Neural cell (in vitro differentiated cells): ENCODE data around the gene UMAD1. TPM values are rescaled to one million over a fixed set of nuclear protein-coding genes. Genes with fewer than 3 reads are reported as not detected.

ENCODE experiments used
- H2AFZ ChIP-seq: fragments of 200-600, 300-800 bp; sonication (generic), shearing (Covaris generic); 2 replicates; pipeline ENCODE4 v1.6.0; 2014; ENCODE audit warnings: low read depth, mild to moderate bottlenecking, antibody characterized with exemption, low read length, moderate library complexity
- H3F3A ChIP-seq: fragments of 200-600 bp; shearing (Covaris generic); 2 replicates; pipeline ENCODE4 v1.6.1; 2016; ENCODE audit warnings: mild to moderate bottlenecking, moderate library complexity, mixed read lengths, antibody characterized with exemption, low read length; ENCODE audit not compliant: insufficient read depth, poor library complexity, severe bottlenecking
- H3K27ac ChIP-seq: fragments of 200-600, 300-800 bp; sonication (generic), shearing (Covaris generic); 2 replicates; pipeline ENCODE4 v1.5.1; 2014; ENCODE audit warnings: mild to moderate bottlenecking, low read length, moderate library complexity
- H3K27me3 ChIP-seq: fragments of 300-800, 200-600 bp; sonication (generic), shearing (Covaris generic); 2 replicates; pipeline ENCODE4 v1.6.0; 2014; ENCODE audit warnings: mild to moderate bottlenecking, low read depth, low read length, moderate library complexity; ENCODE audit not compliant: insufficient read depth
- H3K36me3 ChIP-seq: fragments of 300-800, 200-600 bp; sonication (generic), shearing (Covaris generic); 2 replicates; pipeline ENCODE4 v1.5.1; 2014; ENCODE audit warnings: mild to moderate bottlenecking, antibody characterized with exemption, low read length, moderate library complexity; ENCODE audit not compliant: insufficient read depth
- H3K4me2 ChIP-seq: fragments of 300-800, 200-600 bp; sonication (generic), shearing (Covaris generic); 2 replicates; pipeline ENCODE4 v1.6.0; 2014; ENCODE audit warnings: mild to moderate bottlenecking, low read length
- H3K4me3 ChIP-seq: fragments of 300-800, 200-600 bp; sonication (generic), shearing (Covaris generic); 2 replicates; pipeline ENCODE4 v1.5.1; 2014; ENCODE audit warnings: mild to moderate bottlenecking, low read length, moderate library complexity
- H3K79me2 ChIP-seq: fragments of 200-600 bp; shearing (Covaris generic); replicated peaks from 2 replicates; pipeline ENCODE4 v1.6.0; 2014; ENCODE audit warnings: mild to moderate bottlenecking, low read length, moderate library complexity; ENCODE audit not compliant: insufficient read depth
- H3K9ac ChIP-seq: fragments of 300-800, 200-600 bp; sonication (generic), shearing (Covaris generic); 2 replicates; pipeline ENCODE4 v1.6.1; 2016; ENCODE audit warnings: mild to moderate bottlenecking, low read length, mixed read lengths
- H3K9me2 ChIP-seq: fragments of 200-600 bp; shearing (Covaris generic); 2 replicates; pipeline ENCODE4 v1.6.1; 2016; ENCODE audit warnings: mild to moderate bottlenecking, low read length, mixed read lengths; ENCODE audit not compliant: insufficient read depth
- H3K9me3 ChIP-seq: fragments of 200-600, 300-800 bp; sonication (generic), shearing (Covaris generic); 2 replicates; pipeline ENCODE4 v1.6.1; 2016; ENCODE audit warnings: mild to moderate bottlenecking, mixed run types, low read length, moderate library complexity, mixed read lengths
- H4K20me1 ChIP-seq: fragments of 200-600 bp; shearing (Covaris generic); 2 replicates; pipeline ENCODE4 v1.6.1; 2016; ENCODE audit warnings: mild to moderate bottlenecking, mixed run types; ENCODE audit not compliant: insufficient read depth
- EP300 ChIP-seq: fragments of 450-650 bp; conservative IDR thresholded peaks from 2 replicates; pipeline ENCODE4 v1.6.1; 2014; ENCODE audit warnings: antibody characterized with exemption, mild to moderate bottlenecking, moderate library complexity; ENCODE audit not compliant: poor library complexity, severe bottlenecking
- EZH2 ChIP-seq: fragments of 200-600, 300-800 bp; shearing (Covaris generic), sonication (generic); IDR thresholded peaks from 2 replicates; pipeline ENCODE4 v1.6.1; 2014; ENCODE audit warnings: antibody characterized with exemption, low read length, borderline replicate concordance, mild to moderate bottlenecking; ENCODE audit not compliant: insufficient read depth, poor library complexity, severe bottlenecking
- MXI1 ChIP-seq: fragments of 450-650 bp; conservative IDR thresholded peaks from 2 replicates; pipeline ENCODE4 v1.6.1; 2014; ENCODE audit warnings: antibody characterized with exemption, mild to moderate bottlenecking; ENCODE audit not compliant: poor library complexity, severe bottlenecking
- POLR2AphosphoS5 ChIP-seq: IDR thresholded peaks from 2 replicates; pipeline ENCODE4 v1.6.1; 2012
- RAD21 ChIP-seq: fragments of 450-650 bp; conservative IDR thresholded peaks from 2 replicates; pipeline ENCODE4 v1.6.1; 2014; ENCODE audit warnings: antibody characterized with exemption, mild to moderate bottlenecking, moderate library complexity
- SMC3 ChIP-seq: fragments of 450-650 bp; conservative IDR thresholded peaks from 2 replicates; pipeline ENCODE4 v1.6.1; 2014; ENCODE audit warnings: antibody characterized with exemption, mild to moderate bottlenecking, moderate library complexity; ENCODE audit not compliant: poor library complexity
- TAF1 ChIP-seq: IDR thresholded peaks from 2 replicates; pipeline ENCODE4 v1.6.1; 2012; ENCODE audit warnings: low read depth
- polyA plus RNA-seq: library from polyadenylated mRNA; depleted of rRNA; stranded (reverse); fragments of >200 nt; gene quantifications from 2 replicates; pipeline ENCODE4 v1.2.3, GENCODE V29; 2014
- TF ChIP-seq, protein P1 (sequence below): fragments of 450-650 bp; IDR thresholded peaks from 2 replicates; pipeline ENCODE4 v1.5.1; 2014; ENCODE audit warnings: antibody characterized with exemption, mild to moderate bottlenecking, moderate library complexity; ENCODE audit not compliant: poor library complexity, severe bottlenecking
- TF ChIP-seq, protein P2 (sequence below): IDR thresholded peaks from 2 replicates; pipeline ENCODE4 v1.6.1; 2012; ENCODE audit warnings: borderline replicate concordance

Gene UMAD1
- polyA plus RNA-seq, 1 donor from 2014 or later = 14.7 TPM

DNA sequence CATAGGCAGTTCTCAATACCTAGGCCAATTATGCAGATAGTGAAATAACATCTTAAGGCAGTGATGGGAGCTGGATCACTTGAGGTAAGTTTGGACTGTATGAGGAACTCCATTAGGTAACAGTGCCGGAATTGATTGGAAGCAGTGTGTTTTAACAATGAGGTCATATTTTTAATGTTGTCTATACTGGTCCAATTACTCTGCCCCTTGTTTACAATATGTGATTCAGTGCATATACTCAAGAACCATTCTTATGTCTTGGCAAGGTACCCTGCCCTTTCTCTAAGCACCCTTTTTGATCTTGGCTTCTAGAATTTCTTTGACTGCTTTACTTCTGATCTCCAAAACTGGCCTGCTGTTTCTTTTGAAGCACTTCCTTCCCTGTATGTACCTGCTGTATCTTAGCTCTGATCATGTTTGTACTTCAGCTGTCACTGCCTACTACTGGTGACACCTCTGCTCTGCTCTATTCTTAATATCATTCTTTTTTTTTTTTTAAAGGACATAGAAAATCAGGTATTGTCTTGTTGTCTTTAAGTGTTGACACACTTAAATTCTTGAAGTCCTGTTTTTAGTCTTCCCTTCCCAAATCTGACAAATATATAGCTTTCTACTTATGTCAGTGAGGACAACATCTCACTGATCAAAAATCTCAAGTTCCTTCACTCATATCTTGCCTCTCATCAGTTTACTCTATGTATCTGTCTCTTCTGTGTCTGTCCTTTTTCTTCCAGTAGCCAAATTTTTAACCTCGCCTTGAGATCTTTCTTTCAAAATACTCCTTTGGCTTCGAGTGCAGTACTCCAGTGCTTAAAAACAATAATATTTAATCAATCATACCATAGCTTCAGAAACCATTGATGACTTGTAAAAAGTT lies 124.2 kb downstream of the UMAD1 start:
- no peak for TF ChIP-seq EP300
- no peak for TF ChIP-seq EZH2
- TF ChIP-seq MXI1 = no peak
- no peak for TF ChIP-seq TAF1
- TF ChIP-seq, protein P1, sequence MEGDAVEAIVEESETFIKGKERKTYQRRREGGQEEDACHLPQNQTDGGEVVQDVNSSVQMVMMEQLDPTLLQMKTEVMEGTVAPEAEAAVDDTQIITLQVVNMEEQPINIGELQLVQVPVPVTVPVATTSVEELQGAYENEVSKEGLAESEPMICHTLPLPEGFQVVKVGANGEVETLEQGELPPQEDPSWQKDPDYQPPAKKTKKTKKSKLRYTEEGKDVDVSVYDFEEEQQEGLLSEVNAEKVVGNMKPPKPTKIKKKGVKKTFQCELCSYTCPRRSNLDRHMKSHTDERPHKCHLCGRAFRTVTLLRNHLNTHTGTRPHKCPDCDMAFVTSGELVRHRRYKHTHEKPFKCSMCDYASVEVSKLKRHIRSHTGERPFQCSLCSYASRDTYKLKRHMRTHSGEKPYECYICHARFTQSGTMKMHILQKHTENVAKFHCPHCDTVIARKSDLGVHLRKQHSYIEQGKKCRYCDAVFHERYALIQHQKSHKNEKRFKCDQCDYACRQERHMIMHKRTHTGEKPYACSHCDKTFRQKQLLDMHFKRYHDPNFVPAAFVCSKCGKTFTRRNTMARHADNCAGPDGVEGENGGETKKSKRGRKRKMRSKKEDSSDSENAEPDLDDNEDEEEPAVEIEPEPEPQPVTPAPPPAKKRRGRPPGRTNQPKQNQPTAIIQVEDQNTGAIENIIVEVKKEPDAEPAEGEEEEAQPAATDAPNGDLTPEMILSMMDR = no peak
- no peak for TF ChIP-seq SMC3
- TF ChIP-seq RAD21 = no peak
- TF ChIP-seq, protein P2, sequence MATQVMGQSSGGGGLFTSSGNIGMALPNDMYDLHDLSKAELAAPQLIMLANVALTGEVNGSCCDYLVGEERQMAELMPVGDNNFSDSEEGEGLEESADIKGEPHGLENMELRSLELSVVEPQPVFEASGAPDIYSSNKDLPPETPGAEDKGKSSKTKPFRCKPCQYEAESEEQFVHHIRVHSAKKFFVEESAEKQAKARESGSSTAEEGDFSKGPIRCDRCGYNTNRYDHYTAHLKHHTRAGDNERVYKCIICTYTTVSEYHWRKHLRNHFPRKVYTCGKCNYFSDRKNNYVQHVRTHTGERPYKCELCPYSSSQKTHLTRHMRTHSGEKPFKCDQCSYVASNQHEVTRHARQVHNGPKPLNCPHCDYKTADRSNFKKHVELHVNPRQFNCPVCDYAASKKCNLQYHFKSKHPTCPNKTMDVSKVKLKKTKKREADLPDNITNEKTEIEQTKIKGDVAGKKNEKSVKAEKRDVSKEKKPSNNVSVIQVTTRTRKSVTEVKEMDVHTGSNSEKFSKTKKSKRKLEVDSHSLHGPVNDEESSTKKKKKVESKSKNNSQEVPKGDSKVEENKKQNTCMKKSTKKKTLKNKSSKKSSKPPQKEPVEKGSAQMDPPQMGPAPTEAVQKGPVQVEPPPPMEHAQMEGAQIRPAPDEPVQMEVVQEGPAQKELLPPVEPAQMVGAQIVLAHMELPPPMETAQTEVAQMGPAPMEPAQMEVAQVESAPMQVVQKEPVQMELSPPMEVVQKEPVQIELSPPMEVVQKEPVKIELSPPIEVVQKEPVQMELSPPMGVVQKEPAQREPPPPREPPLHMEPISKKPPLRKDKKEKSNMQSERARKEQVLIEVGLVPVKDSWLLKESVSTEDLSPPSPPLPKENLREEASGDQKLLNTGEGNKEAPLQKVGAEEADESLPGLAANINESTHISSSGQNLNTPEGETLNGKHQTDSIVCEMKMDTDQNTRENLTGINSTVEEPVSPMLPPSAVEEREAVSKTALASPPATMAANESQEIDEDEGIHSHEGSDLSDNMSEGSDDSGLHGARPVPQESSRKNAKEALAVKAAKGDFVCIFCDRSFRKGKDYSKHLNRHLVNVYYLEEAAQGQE = no peak
- TF ChIP-seq POLR2AphosphoS5 = no peak

GRCh38 chr7:7765422-7765821 lies 124.9 kb downstream of the UMAD1 start:
- Histone ChIP-seq H3K27ac (no peak overlapping the region), H3K9me2 (no peaks in the 10 kb centered on the region), H3K4me2 (no peak overlapping the region), H3K9me3 (no peaks in the 10 kb centered on the region), H2AFZ (no peak overlapping the region), H3K4me3 (no peak overlapping the region), H3K9ac (no peak overlapping the region), H3F3A (no peaks in the 10 kb centered on the region), H4K20me1 (no peaks in the 10 kb centered on the region), H3K27me3 (no peaks in the 10 kb centered on the region), H3K79me2 (no peaks in the 10 kb centered on the region), H3K36me3 (no peaks in the 10 kb centered on the region)
- TF ChIP-seq EP300 (no peak), SMC3 (no peak), MXI1 (no peak)
- TF ChIP-seq, protein P1 = no peak

More for the DNA sequence above, 124.2 kb downstream of the UMAD1 start:
- H4K20me1 ChIP-seq = no peaks in the 10 kb centered on the region
- no peak overlapping the region for H3K9ac ChIP-seq
- H3K4me2 ChIP-seq = no peak overlapping the region
- no peaks in the 10 kb centered on the region for H3K79me2 ChIP-seq
- H3K9me2 ChIP-seq = no peaks in the 10 kb centered on the region
- no peaks in the 10 kb centered on the region for H3K9me3 ChIP-seq
- no peak overlapping the region for H2AFZ ChIP-seq
- no peaks in the 10 kb centered on the region for H3K27me3 ChIP-seq
- no peaks in the 10 kb centered on the region for H3K36me3 ChIP-seq
- no peaks in the 10 kb centered on the region for H3F3A ChIP-seq
- H3K27ac ChIP-seq = no peak overlapping the region
- H3K4me3 ChIP-seq = no peak overlapping the region
